H1 (cell line): ENCODE measurements around the gene SNX27. TPM values are rescaled to one million over a fixed set of nuclear protein-coding genes. Genes with fewer than 3 reads are reported as not detected.

Experiments used
- CHD7 ChIP-seq: fragments of 300-600 bp; sonication (generic); IDR thresholded peaks from 2 replicates; pipeline ENCODE4 v1.7.1; 2012; ENCODE audit warnings: low read length, moderate library complexity, mild to moderate bottlenecking, inconsistent platforms; ENCODE audit not compliant: insufficient replicate concordance
- EGR1 ChIP-seq: IDR thresholded peaks from 2 replicates; pipeline ENCODE4 v1.6.1; 2011; ENCODE audit warnings: low read depth, low read length, borderline replicate concordance
- EZH2 ChIP-seq: fragments of 200-600 bp; sonication (generic); IDR thresholded peaks from 2 replicates; pipeline ENCODE4 v1.7.1; 2012; ENCODE audit warnings: low read depth, mild to moderate bottlenecking, moderate library complexity, low read length, inconsistent platforms; ENCODE audit not compliant: severe bottlenecking
- FOSL1 ChIP-seq: IDR thresholded peaks from 2 replicates; pipeline ENCODE4 v1.6.1; 2011; ENCODE audit warnings: mild to moderate bottlenecking, low read depth, low read length, moderate library complexity; ENCODE audit not compliant: insufficient read depth
- MAX ChIP-seq: IDR thresholded peaks from 2 replicates; pipeline ENCODE4 v1.6.1; 2012; ENCODE audit warnings: inconsistent platforms
- RXRA ChIP-seq: IDR thresholded peaks from 2 replicates; pipeline ENCODE4 v1.6.1; 2011; ENCODE audit warnings: low read depth, mild to moderate bottlenecking, low read length, moderate library complexity; ENCODE audit not compliant: insufficient read depth
- SIRT6 ChIP-seq: IDR thresholded peaks from one replicate; pipeline ENCODE4 v1.7.1; 2012; ENCODE audit warnings: low read length, inconsistent platforms
- SRF ChIP-seq: IDR thresholded peaks from 2 replicates; pipeline ENCODE4 v1.6.1; 2011; ENCODE audit warnings: mild to moderate bottlenecking, low read depth, low read length, moderate library complexity
- TEAD4 ChIP-seq: IDR thresholded peaks from 2 replicates; pipeline ENCODE4 v1.6.1; 2012; ENCODE audit warnings: low read depth, low read length, inconsistent platforms, mixed read lengths
- polyA plus RNA-seq, 7 experiments: library from polyadenylated mRNA; depleted of rRNA in 3 of 7; stranded (reverse) in 5 of 7; unstranded in 2 of 7; fragments of >200 nt in 5 of 7; fragments of 200-250 nt in 2 of 7; gene quantifications; 1 replicate in 5 of 7; 2 replicates in 1 of 7; 4 replicates in 1 of 7; pipeline versions ENCODE4 v1.2.1 to v1.2.3, GENCODE V29; 2011 to 2013; ENCODE audit warnings: missing spikeins in 2 of 7, mixed read lengths in 2 of 7
- total RNA-seq: library from RNA; stranded (reverse); fragmentation: NEBNext Ultra II Directional; extraction: Animal tissue kit (Norgen Biotek cat#: 25700); gene quantifications from 2 replicates; pipeline ENCODE4 v1.2.1, GENCODE V29; 2021
- TF ChIP-seq, protein P1 (sequence below): IDR thresholded peaks from 2 replicates; pipeline ENCODE4 v1.6.1; 2012; ENCODE audit warnings: low read length, inconsistent platforms

The SNX27 gene
- total and polyA plus RNA-seq, 2 of the 8 experiments (the other 6 are each of a cell fraction or from before 2014, with no cell fraction given), result 23.4 to 65.4 TPM

DNA sequence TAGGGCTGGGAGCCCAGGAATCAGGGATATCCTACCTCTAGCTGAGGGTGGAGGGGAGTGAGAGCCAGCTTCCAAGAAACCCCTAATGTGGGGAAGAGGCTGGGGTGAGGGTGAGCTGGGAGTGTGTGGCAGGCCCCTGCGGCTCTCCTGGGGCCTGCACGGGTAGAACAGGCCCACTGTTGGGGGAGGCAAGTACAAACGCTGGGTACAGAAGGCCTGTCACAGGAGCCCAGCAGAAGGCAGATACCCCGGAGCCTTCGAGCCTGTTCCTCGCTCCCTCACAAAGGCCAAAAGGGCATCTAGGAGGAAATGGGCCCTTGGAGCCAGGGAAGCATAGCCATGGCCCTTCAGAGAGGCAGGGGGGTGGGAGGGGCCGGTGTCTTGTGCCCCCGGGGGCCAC, 91.1 kb downstream of the SNX27 start (continued):
- no peak for TF ChIP-seq CHD7
- no peak for TF ChIP-seq FOSL1
- TF ChIP-seq EGR1, result no peak
- TF ChIP-seq SIRT6, result no peak
- TF ChIP-seq, protein P1, sequence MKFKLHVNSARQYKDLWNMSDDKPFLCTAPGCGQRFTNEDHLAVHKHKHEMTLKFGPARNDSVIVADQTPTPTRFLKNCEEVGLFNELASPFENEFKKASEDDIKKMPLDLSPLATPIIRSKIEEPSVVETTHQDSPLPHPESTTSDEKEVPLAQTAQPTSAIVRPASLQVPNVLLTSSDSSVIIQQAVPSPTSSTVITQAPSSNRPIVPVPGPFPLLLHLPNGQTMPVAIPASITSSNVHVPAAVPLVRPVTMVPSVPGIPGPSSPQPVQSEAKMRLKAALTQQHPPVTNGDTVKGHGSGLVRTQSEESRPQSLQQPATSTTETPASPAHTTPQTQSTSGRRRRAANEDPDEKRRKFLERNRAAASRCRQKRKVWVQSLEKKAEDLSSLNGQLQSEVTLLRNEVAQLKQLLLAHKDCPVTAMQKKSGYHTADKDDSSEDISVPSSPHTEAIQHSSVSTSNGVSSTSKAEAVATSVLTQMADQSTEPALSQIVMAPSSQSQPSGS, result no peak
- no peak for TF ChIP-seq EZH2
- no peak for TF ChIP-seq TEAD4
- no peak for TF ChIP-seq MAX
- TF ChIP-seq RXRA, result no peak
- TF ChIP-seq SRF, result no peak
